NT2/D1 (cell line): ENCODE data around the gene PPDPF.

ENCODE experiments used
- YY1 ChIP-seq: IDR thresholded peaks from 2 replicates; pipeline ENCODE4 v1.6.1; 2011; ENCODE audit not compliant: insufficient read length, insufficient read depth
- ZNF274 ChIP-seq: IDR thresholded peaks from 2 replicates; pipeline ENCODE4 v1.6.1; 2011; ENCODE audit warnings: mild to moderate bottlenecking, low read depth, low read length

GRCh38 chr20:63560333-63560805 is 39.8 kb downstream of the PPDPF start:
- TF ChIP-seq ZNF274 (no peak), YY1 (no peak)
